Measurements from ENCODE around the gene ADGRA3. TPM values are rescaled to one million over a fixed set of nuclear protein-coding genes. Genes with fewer than 3 reads are reported as not detected.
A peak's percentile ranks its signal among the peaks of the same experiment; 100 is the strongest.

The ADGRA3 gene
- total RNA-seq, 1 donor from 2014 or later: 76.0 TPM

DNA sequence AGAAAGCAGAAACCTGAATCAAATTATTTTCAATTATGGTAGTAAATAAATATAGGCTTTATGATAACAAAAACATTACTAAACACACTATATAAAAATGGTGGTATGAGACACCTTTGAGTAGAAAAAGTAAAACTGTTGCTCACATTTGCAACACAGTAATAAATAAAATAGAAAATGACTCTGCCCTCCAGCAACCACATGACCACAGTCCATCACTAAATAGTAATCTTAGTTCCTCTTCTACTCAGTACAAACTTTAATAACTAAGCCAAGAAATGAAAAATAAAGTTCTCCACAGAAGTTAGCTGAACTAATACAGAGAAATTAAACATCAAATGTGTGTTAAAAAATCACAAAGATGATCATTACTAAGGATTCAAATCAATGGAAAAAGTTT is 108.5 kb downstream of the ADGRA3 start:
- no peaks in the 10 kb centered on the region for H3K4me1 Mint-ChIP-seq
- H3K36me3 Mint-ChIP-seq (ENCODE audit: low read depth): peaks cover 19% of the 10 kb centered on the region
- H3K27me3 Mint-ChIP-seq (ENCODE audit: low read depth): no peaks in the 10 kb centered on the region
- no peak overlapping the region for H3K4me3 Mint-ChIP-seq
- DNase-seq (ENCODE audit: low read depth, low spot score): no peak
- H3K9me3 Mint-ChIP-seq: no peaks in the 10 kb centered on the region
- H3K27ac Mint-ChIP-seq (ENCODE audit: unreplicated experiment): no peak overlapping the region
- TF ChIP-seq CTCF (conservative IDR thresholded peaks at IDR 0.05): no peak

DNA sequence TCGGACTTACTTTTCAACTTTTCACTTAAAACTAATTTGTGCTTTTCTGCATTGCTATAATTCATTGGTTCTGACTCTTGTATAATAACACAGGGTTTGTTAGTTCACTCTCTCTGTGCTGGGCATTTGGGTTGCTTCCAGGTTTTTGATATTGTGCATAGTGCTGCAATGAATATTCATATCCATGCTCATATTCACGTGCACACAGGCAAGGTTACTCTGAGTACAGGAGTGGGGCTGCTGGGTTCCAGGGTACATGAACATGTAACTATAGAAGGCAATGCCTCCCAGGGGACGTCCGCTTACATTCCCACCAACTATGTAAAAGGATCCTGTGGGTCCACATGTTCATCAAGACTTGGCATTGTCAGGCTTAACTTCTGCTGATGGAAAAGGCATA is 117.2 kb downstream of the ADGRA3 start:
- DNase-seq (ENCODE audit: low read depth, low spot score): no peak
- TF ChIP-seq CTCF (conservative IDR thresholded peaks at IDR 0.05): no peak
- H3K4me3 Mint-ChIP-seq: no peak overlapping the region
- H3K27ac Mint-ChIP-seq (ENCODE audit: unreplicated experiment): no peak overlapping the region
- no peaks in the 10 kb centered on the region for H3K27me3 Mint-ChIP-seq (ENCODE audit: low read depth)
- H3K9me3 Mint-ChIP-seq: peaks cover 6% of the 10 kb centered on the region
- peaks cover 11% of the 10 kb centered on the region for H3K4me1 Mint-ChIP-seq
- H3K36me3 Mint-ChIP-seq (ENCODE audit: low read depth): peaks cover 47% of the 10 kb centered on the region

DNA sequence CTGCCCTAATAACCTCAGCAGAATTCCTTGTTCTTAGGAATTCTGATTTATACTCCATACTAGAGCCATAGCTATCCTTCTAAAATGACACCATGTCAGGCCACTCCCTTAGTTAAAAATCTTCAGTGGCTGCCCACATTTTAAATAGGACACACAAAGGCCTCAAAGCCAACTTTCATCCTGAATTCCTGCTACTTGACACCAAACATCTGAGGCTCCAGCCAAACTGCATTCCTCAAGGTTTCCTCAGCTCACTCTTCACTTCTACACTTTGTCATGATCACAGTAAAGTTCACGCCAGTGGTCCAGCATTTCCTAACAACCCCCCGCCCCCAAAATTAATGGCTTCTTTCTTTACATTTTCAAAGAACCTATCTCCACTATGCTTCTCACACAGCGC is 124.3 kb downstream of the ADGRA3 start:
- Mint-ChIP-seq H3K36me3 (ENCODE audit: low read depth) (peaks cover 11% of the 10 kb centered on the region), H3K4me3 (no peak overlapping the region), H3K4me1 (peaks cover 1% of the 10 kb centered on the region), H3K9me3 (no peaks in the 10 kb centered on the region), H3K27me3 (ENCODE audit: low read depth) (no peaks in the 10 kb centered on the region), H3K27ac (ENCODE audit: unreplicated experiment) (no peak overlapping the region)
- TF ChIP-seq CTCF (conservative IDR thresholded peaks at IDR 0.05): no peak
- DNase-seq (ENCODE audit: low read depth, low spot score): no peak

- H3K9me3 Mint-ChIP-seq: no peaks in the 10 kb centered on the region
- peaks cover 9% of the 10 kb centered on the region for H3K36me3 Mint-ChIP-seq (ENCODE audit: low read depth)
- DNase-seq (ENCODE audit: low read depth, low spot score): peak; percentile 44
- peak; percentile 95 for TF ChIP-seq CTCF (conservative IDR thresholded peaks at IDR 0.05)
- H3K27ac Mint-ChIP-seq (ENCODE audit: unreplicated experiment): no peak overlapping the region
- H3K4me1 Mint-ChIP-seq: no peaks in the 10 kb centered on the region
- no peaks in the 10 kb centered on the region for H3K27me3 Mint-ChIP-seq (ENCODE audit: low read depth)
- no peak overlapping the region for H3K4me3 Mint-ChIP-seq
These were observed 126.5 kb downstream of the ADGRA3 start for GRCh38 chr4:22389240-22389870.

- Mint-ChIP-seq H3K4me1 (no peaks in the 10 kb centered on the region), H3K27me3 (ENCODE audit: low read depth) (no peaks in the 10 kb centered on the region), H3K9me3 (no peaks in the 10 kb centered on the region), H3K36me3 (ENCODE audit: low read depth) (peaks cover 29% of the 10 kb centered on the region), H3K4me3 (no peak overlapping the region), H3K27ac (ENCODE audit: unreplicated experiment) (no peak overlapping the region)
- no peak for TF ChIP-seq CTCF (conservative IDR thresholded peaks at IDR 0.05)
- no peak for DNase-seq (ENCODE audit: low read depth, low spot score)
These were observed 130.3 kb downstream of the ADGRA3 start for GRCh38 chr4:22385611-22386011.

Measured in neural crest cell (in vitro differentiated cells).